Thyroid gland (tissue), 4 donors: Measurements from ENCODE around the gene DOK3. TPM values are rescaled to one million over a fixed set of nuclear protein-coding genes. Genes with fewer than 3 reads are reported as not detected.

ENCODE experiments used
- DNase-seq, 2 donors: peaks; one replicate each; pipeline ENCODE4 v3.0.0-alpha.2; 2019
- H3K27ac ChIP-seq, 3 donors: fragments of 200-600 bp; sonication (generic); 1 replicate in 2 of 3; 2 replicates in 1 of 3; pipeline ENCODE4 v1.5.1; 2016 to 2019; ENCODE audit warnings: mild to moderate bottlenecking in 1 of 3, moderate library complexity in 1 of 3
- H3K27me3 ChIP-seq: fragments of 200-600 bp; sonication (generic); one replicate; pipeline ENCODE4 v1.5.1; 2019
- H3K36me3 ChIP-seq, 2 donors: fragments of 200-600 bp; sonication (generic); one replicate each; pipeline ENCODE4 v1.5.1; 2016 to 2019
- H3K4me1 ChIP-seq, 2 donors: fragments of 200-600 bp; sonication (generic); one replicate each; pipeline ENCODE4 v1.5.1; 2017 to 2019
- H3K4me3 ChIP-seq, 3 donors: fragments of 200-600 bp; sonication (generic); replicated peaks in 1 of 3; 1 replicate in 2 of 3; 2 replicates in 1 of 3; pipeline ENCODE4 v1.5.1; 2016; ENCODE audit warnings: mild to moderate bottlenecking in 1 of 3
- H3K9me3 ChIP-seq: fragments of 200-600 bp; sonication (generic); one replicate; pipeline ENCODE4 v1.5.1; 2017
- CTCF ChIP-seq, 6 experiments: fragments of 200-600 bp in 3 of 6; fragments of 450-650 bp in 3 of 6; sonication (generic) in 3 of 6; IDR thresholded peaks; one replicate each; pipeline ENCODE4 v1.5.1; 2016 to 2019; ENCODE audit warnings: antibody characterized with exemption in 6 of 6, mild to moderate bottlenecking in 2 of 6, inconsistent platforms in 1 of 6, moderate library complexity in 1 of 6
- POLR2A ChIP-seq, 2 donors: fragments of 450-650 bp; IDR thresholded peaks; one replicate each; pipeline ENCODE4 v1.6.1; 2017; ENCODE audit warnings: antibody characterized with exemption in 2 of 2, mild to moderate bottlenecking in 2 of 2, moderate library complexity in 1 of 2
- WGBS, 2 donors: methylation state at CpG; one replicate each; pipeline ENCODE4 v1.1.5; 2017; 5-methylcytosine and 5-hydroxymethylcytosine counted together
- intact Hi-C: fragments of 100-400 bp; cut with DNase I; formaldehyde crosslinking; loops from one replicate; pipeline ENCODE4 v1.15.1; 2023
- total RNA-seq, 4 donors: library from RNA; depleted of rRNA; stranded (reverse); fragments of >200 nt; gene quantifications; one replicate each; pipeline ENCODE4 v1.2.3, GENCODE V29; 2016

Gene DOK3
- total RNA-seq, 4 donors from 2014 or later: 2.0 to 5.9 (median 3.5) TPM

DNA sequence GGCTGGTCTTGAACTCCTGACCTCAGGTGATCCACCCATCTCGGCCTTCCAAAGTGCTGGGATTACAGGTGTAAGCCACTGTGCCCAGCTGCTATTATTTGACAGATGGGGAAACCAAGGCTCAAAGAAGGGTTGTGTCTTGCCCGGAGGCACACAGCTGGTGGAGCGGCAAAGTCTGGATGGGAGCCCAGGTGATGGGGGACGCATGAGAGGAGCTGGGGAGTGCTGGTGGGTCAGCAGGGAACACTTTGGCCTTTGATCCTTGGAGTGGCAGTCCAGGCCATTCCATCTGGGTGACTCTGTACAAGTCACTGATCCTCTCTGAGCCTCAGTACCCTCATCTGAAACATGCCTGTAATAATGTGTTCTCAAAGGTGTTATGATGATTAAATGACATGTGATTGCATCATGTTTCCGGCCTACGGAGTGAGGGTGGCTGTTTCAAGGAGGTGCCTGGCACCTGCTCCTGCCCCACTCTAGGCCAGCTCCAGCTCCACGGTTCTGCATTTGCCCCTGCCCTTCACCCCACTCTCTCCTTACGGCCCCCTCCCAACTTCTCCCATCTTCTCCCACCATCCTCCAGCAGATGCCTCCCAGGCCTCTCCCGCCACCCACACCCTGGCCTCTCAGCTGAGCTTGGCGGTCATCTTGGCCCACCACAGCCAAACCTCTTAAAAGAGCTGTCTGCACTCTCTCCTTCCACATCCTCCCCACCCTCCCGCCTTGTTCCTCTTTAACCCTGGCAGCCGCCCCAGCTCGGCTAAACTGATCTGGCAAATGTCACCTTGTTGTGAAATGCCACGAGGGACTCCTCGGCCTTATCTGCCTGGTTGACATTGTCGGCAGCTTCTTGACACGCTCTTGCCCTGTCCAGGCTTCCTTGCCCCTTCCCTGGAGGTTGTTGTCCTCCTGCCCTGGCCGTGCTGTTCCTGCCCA, 30.6 kb downstream of the DOK3 start:
- intact Hi-C loops: no loop called here
- H3K27me3 ChIP-seq: no peaks in the 10 kb centered on the region
- TF ChIP-seq CTCF (IDR thresholded peaks at IDR 0.05) (no peak), POLR2A (IDR thresholded peaks at IDR 0.05) (no peak)
- WGBS, 2 donors: 21 to 23% methylated on average over 18 of the region's 18 CpGs
- H3K36me3 ChIP-seq: no peaks in the 10 kb centered on the region
- H3K27ac ChIP-seq: peak overlapping the region; percentile 59 to 76 (median 68)
- DNase-seq: peak; percentile 82 to 85
- H3K4me1 ChIP-seq: peaks cover 20 to 35% of the 10 kb centered on the region in 2 donors
- H3K4me3 ChIP-seq: no peak overlapping the region
- H3K9me3 ChIP-seq: no peaks in the 10 kb centered on the region

GRCh38 chr5:177477701-177478477, 31.7 kb downstream of the DOK3 start:
- Histone ChIP-seq H3K4me3 (no peak overlapping the region), H3K36me3 (no peaks in the 10 kb centered on the region), H3K4me1 (peaks cover 20 to 35% of the 10 kb centered on the region in 2 donors), H3K9me3 (no peaks in the 10 kb centered on the region), H3K27me3 (no peaks in the 10 kb centered on the region), H3K27ac (peak overlapping the region in 2 of 3 donors; percentile 17 to 59)
- intact Hi-C loops: no loop called here
- DNase-seq: peak in 1 of 2 donors; percentile 16
- no peak for TF ChIP-seq CTCF (IDR thresholded peaks at IDR 0.05)
- no peak for TF ChIP-seq POLR2A (IDR thresholded peaks at IDR 0.05)
- WGBS, 2 donors: 90 to 94% methylated on average over 12 of the region's 13 CpGs

DNA sequence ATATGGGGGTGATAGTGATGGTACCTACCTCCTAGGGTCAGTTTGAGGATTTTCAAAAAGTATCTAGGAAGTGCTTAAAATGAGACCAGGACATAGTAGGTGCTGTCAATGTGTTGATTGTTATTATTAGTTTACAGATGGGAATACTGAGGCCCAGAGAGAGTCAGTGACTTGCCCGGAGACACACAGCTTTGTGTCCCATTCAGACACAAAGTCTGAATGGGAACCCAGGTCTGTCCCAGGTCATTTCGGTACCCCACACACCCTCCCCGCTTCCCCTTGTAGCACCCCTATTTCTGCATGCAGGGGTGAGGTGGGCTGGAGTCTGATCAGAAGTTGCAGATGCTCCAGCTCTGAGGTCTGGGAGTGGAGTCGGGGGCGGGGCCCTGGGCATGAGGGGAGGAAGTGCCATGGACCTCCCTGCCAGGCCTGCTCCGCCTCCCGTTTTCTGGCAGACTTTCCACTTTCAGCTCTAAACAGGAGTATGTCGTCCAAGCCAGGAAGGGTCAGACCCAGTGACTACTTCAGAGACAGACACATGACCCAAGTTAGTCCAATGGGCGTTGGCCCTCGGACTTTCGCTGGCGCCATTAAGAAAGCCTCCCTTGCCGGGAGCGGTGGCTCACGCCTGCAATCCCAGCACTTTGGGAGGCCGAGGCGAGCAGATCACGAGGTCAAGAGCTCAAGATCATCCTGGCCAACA, 32.9 kb downstream of the DOK3 start:
- intact Hi-C loops: no loop called here
- no peaks in the 10 kb centered on the region for H3K27me3 ChIP-seq
- H3K27ac ChIP-seq: peak overlapping the region in 1 of 3 donors; percentile 17
- H3K4me3 ChIP-seq: no peak overlapping the region
- peak; percentile 25 to 38 for DNase-seq
- TF ChIP-seq CTCF (IDR thresholded peaks at IDR 0.05) (no peak), POLR2A (IDR thresholded peaks at IDR 0.05) (no peak)
- 74 to 77% methylated on average over 16 to 18 of the region's 18 CpGs for WGBS, 2 donors
- H3K9me3 ChIP-seq: no peaks in the 10 kb centered on the region
- no peaks in the 10 kb centered on the region for H3K36me3 ChIP-seq
- peaks cover 30 to 44% of the 10 kb centered on the region in 2 donors for H3K4me1 ChIP-seq

DNA sequence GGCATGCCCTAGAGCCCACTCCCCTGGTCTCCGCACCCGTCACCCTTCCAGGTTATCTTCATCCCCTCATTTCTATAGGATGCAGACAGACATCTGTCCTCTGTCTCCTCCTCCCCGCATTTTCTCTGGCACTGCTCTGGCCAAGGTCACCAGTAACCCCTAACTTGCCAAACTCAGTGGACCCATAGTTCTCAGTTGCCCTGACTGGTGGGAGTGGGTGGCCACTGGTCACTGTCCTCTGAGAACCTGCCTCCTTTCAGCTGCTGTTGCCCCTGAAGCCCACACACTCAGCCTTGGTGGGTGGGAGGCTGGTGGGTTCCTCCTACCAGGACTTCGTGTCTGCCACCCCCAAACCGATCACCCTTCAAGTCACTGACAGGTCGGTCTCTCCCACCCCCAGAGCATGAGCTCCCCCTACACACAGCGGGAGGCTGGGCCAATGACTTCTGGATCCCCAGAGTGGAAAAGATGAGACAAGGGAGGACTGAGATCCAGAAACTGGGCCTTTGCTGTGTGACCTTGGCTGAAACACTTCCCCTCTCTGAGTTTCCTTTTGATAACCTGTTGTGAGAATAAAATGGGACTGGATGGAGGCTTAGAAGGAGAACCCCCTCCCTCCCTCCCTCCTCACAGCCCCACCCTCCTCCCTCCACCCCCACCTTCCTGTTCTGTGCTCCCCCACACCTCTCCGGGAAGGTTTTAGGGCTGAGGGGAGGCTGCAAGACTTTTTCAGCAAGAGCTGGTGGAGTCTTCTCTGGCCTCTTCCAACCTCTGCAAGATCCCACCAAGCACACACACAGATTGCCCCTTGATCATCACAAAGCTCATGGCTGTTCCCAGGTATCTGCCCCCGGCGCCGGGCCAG, 33.8 kb downstream of the DOK3 start:
- no peak for DNase-seq
- Histone ChIP-seq H3K9me3 (no peaks in the 10 kb centered on the region), H3K27me3 (no peaks in the 10 kb centered on the region), H3K36me3 (no peaks in the 10 kb centered on the region), H3K4me3 (no peak overlapping the region), H3K27ac (no peak overlapping the region), H3K4me1 (peaks cover 32 to 49% of the 10 kb centered on the region in 2 donors)
- 70 to 82% methylated on average over 10 to 11 of the region's 11 CpGs for WGBS, 2 donors
- no peak for TF ChIP-seq CTCF (IDR thresholded peaks at IDR 0.05)
- no peak for TF ChIP-seq POLR2A (IDR thresholded peaks at IDR 0.05)
- intact Hi-C loops: no loop called here
